ENCODE results near the gene NUP160.
"Not testable (repeated sequence)": the region's sequence is repeated elsewhere in the genome, so short reads cannot be mapped to it uniquely, and the experiment has no call there.

Gene NUP160

DNA sequence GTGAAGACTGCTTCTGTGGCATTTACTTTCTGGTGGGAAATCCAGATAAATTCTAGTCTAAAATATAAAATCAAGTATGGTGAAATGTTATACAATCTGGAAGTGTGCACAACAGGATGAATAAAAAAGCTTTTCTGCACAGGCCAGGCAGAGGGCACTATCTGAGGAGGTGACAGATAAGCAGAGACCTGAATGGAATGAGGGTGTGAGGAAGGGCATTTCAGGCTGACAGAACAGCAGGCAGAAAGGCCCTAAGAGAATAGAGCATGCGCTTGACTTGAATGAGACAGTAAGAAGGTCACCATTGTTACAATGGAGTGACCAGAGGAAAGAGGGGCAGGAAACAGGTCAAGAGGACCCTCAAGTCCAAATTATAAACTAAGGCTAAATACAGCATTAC lies 47.4 kb downstream of the NUP160 start:
- TF ChIP-seq ZFX (IDR thresholded peaks at IDR 0.05), result no peak
- TF ChIP-seq, protein P1, sequence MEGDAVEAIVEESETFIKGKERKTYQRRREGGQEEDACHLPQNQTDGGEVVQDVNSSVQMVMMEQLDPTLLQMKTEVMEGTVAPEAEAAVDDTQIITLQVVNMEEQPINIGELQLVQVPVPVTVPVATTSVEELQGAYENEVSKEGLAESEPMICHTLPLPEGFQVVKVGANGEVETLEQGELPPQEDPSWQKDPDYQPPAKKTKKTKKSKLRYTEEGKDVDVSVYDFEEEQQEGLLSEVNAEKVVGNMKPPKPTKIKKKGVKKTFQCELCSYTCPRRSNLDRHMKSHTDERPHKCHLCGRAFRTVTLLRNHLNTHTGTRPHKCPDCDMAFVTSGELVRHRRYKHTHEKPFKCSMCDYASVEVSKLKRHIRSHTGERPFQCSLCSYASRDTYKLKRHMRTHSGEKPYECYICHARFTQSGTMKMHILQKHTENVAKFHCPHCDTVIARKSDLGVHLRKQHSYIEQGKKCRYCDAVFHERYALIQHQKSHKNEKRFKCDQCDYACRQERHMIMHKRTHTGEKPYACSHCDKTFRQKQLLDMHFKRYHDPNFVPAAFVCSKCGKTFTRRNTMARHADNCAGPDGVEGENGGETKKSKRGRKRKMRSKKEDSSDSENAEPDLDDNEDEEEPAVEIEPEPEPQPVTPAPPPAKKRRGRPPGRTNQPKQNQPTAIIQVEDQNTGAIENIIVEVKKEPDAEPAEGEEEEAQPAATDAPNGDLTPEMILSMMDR (conservative IDR thresholded peaks at IDR 0.05), result no peak
- H3K27ac ChIP-seq, result no peak overlapping the region

DNA sequence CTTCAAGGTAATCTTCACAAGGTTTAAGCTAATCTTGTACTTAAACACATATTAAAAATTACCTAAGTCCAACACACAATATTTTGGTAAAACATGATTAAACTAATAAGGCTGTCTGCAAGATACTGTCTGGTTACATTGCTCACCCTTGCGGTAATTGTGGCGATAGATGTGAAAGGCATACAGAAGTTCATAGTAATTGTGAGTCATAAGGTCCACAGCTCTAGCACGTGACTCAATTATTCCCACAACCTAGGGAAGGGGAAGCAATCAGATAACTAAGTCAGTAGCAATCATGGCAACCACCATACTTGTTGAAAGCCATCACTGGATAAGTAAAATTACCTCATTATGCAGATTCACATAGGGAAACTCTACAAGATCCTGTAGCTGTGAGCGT lies 50.5 kb downstream of the NUP160 start:
- TF ChIP-seq, protein P1 (conservative IDR thresholded peaks at IDR 0.05), result no peak
- no peak for TF ChIP-seq ZFX (IDR thresholded peaks at IDR 0.05)
- no peak overlapping the region for H3K27ac ChIP-seq

DNA sequence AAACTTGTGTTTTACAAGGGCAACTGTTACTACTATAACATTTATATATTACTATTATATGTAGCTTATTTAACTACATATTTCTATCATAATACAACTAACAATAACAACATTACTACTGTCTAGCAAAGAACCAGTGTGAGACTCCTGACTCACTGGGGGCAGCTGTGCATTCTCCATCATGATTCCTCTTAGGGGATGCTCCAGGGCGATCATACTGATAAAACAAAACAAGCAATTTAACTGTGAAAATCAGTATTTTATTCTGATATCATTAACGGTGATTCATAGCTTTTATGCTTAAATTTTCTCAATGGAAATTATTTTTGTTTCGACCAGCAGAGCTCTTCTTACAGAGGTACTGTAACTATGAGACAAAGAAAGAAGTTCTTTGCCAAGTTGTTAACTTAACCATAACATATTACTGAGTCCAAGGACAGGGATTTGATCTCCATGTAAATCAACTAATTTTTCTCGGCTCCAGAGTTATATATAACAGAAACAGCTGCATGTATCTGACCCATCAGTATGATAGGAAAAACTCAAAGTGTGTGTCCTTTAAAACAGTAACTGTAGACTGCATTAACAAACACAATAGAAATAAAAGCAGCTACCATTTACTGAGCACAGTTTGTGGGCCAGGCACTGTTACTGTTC lies 56.2 kb downstream of the NUP160 start:
- no peak for TF ChIP-seq ZFX (IDR thresholded peaks at IDR 0.05)
- TF ChIP-seq, protein P1 (conservative IDR thresholded peaks at IDR 0.05), result no peak
- H3K27ac ChIP-seq, result no peak overlapping the region

DNA sequence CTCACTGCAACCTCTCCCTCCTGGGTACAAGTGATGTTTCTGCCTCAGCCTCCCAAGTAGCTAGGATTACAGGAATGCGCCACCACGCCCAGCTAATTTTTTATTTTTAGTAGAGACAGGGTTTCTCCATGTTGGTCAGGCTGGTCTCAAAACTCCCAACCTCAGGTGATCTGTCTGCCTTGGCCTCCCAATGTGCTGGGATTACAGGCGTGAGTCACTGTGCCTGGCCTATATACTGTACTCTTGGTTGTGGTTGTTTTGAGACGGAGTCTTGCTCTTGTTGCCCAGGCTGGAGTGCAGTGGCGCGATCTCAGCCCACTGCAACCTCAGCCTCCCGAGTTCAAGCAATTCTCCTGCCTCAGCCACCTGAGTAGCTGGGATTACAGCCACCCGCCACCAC lies 58.1 kb downstream of the NUP160 start:
- H3K27ac ChIP-seq, result not testable (repeated sequence)

DNA sequence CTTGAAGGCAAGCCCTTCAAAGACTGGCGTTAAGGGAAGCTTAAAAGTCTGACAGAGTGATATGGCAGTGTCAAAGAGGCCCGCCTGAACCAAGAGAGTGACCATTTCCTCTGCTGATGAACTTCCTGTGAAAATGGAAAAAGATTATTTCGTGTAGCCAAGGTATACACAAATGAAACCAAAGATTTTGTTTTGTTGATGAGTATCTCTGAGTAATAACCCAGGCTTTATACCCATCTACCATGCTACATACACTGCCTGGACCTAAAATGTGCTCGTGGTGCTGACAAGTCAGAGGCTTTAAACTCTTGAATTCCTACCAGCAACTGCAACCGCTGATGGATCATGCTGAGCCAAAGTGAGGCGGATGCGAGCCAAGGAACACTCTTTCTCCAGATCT lies 60.0 kb downstream of the NUP160 start:
- TF ChIP-seq ZFX (IDR thresholded peaks at IDR 0.05), result no peak
- TF ChIP-seq, protein P1 (conservative IDR thresholded peaks at IDR 0.05), result no peak
- no peak overlapping the region for H3K27ac ChIP-seq

DNA sequence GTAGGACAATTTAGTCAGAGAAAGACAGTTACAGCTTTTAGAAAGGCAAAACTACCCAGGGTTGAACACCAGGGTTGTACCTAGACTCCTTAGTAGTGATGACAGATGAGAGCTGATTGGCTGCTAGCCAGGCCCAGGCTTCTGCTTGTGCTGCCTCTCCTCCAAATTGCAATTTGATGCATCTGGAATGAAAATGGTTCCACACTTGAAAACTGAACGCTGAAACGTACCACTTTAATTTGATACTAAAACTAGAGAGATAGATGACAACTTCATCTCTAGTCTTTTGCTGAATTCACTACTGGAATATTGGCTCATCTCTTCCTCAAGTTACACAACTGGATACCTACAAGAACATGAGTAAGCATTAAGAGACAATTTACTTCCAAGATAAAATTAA lies 61.8 kb downstream of the NUP160 start:
- no peak overlapping the region for H3K27ac ChIP-seq
- TF ChIP-seq, protein P1 (conservative IDR thresholded peaks at IDR 0.05), result no peak
- no peak for TF ChIP-seq ZFX (IDR thresholded peaks at IDR 0.05)

DNA sequence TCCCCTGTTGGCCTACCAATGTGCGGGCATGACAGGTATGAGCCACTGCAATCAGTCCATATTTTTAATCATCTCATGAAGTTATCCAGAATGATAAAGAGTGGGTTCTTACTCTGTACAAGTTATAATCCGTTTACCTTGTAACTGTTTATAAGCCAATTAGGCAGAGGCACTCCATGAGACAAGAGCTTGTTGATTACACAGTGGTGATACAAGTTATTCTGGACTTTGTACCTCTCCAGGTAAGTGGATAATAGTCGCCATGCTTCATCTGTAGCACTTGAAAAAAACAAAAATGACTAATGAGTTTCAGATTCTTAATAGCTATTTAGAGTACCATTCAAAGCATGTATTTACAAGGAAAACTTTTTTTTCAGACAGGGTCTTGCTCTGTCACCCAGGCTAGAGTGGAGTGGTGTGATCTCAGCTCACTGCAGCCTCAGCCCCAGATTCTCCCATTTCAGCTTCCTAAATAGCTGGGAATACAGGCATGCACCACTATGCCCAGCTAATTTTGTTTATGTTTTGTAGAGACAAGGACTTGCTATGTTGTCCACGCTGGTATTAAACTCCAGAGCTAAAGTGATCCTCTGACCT lies 63.3 kb downstream of the NUP160 start:
- no peak overlapping the region for H3K27ac ChIP-seq
- TF ChIP-seq ZFX (IDR thresholded peaks at IDR 0.05), result no peak
- TF ChIP-seq, protein P1 (conservative IDR thresholded peaks at IDR 0.05), result no peak

DNA sequence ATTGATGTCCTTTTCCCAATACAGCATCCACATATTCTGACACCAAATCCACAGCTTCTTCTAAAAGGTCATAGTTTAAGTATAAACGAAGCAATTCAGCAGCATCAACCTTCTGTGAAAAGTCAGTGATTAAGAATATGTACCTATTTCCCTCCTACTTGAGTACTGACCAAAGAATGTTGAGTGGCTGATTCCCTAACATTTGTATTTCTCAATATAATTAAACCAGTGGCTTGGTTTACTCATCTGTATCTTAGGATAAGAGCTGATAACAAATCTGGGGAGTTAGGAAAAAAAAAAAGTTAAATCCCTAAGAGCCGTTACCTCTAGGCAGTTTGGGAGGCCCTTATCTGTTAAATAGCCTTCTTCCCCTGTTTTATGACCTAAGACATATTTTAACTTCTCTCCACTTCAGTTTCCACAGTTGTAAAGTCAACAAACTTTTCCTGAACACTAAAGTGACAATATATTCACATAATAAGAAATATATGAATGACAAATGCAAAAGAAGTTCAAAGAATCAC lies 65.0 kb downstream of the NUP160 start:
- TF ChIP-seq, protein P1 (conservative IDR thresholded peaks at IDR 0.05), result no peak
- TF ChIP-seq ZFX (IDR thresholded peaks at IDR 0.05), result no peak

More for the DNA sequence above, 65.0 kb downstream of the NUP160 start:
- no peak overlapping the region for H3K27ac ChIP-seq

Data from C4-2B (cell line).